Stimulated activated CD4-positive, alpha-beta T cell treated with anti-CD3 and anti-CD28 coated beads, Interleukin-12 subunit alpha, Interleukin-12 subunit beta, amount 100 ng/mL, for 48 hours (primary cell): Measurements from ENCODE around the gene LINGO1.

ENCODE experiments used
- DNase-seq, 3 donors: peaks; one replicate each; pipeline ENCODE4 v3.0.0-alpha.2; 2020; ENCODE audit warnings: low read depth in 2 of 3, low spot score in 1 of 3

The LINGO1 gene

DNA sequence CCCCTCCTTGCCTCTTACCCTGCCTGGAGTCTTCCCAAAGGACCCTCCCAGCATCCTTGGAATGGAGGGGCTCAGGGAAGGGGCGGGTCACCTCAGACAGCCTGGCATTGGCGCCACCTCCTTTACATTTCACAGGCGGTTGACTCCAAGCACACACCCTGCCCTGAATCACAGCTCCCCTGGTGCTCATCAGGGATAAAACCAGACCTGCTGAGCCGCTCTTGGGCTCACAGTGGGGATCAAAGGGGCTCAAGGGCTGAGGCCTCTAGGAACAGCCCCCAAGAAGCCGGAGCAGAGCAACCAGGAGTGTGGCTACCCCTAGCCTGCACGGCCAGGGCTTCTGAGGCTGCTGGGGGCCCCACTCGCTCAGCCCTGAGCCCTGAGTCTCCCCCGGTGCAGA is 16.6 kb downstream of the LINGO1 start:
- DNase-seq, result no peak

DNA sequence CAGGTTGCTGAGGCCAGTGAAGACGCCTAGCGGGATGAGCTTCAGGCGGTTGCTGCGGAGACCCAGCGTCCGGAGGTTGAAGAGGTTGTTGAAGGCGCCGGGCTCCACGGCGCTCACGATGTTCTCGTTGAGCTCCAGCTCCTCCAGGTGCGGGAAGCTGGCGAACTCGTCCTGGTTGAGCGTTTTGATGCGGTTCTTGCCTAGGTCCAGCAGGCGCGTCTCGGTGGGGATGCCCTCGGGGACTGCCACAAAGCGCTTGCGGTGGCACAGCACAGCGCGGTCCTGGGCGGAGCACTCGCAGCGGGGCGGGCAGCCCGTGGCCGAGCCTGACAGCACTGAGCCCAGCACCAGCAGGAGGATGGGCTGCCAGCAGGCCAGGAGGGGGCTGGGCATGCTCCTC is 17.2 kb downstream of the LINGO1 start:
- no peak for DNase-seq

DNA sequence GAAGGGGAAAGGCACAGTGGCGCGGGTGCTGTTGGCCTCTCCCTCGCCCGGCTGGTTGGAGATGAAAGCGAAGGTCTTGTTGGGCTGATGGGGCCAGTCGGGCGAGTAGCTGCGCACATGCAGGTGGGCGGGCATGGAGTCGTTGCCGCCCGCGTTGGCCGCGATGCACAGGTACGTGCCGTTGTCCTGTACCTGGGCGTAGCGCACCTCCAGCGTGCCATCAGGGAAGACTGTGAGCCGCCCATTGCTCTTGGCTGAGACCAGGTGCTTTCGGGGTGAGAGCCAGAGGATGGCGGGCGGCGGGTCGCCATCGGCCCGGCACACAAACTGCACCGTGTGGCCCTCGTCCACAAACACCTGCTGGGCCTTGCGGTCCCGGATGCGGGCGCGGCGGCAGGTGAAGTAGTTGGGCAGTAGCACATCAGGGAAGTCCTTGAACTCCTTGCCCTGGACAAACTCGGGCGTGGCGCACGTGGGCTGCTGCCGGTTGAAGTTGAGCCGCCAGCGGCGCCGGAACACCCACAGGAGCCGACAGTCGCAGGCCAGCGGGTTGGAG is 18.4 kb downstream of the LINGO1 start:
- DNase-seq, result no peak

DNA sequence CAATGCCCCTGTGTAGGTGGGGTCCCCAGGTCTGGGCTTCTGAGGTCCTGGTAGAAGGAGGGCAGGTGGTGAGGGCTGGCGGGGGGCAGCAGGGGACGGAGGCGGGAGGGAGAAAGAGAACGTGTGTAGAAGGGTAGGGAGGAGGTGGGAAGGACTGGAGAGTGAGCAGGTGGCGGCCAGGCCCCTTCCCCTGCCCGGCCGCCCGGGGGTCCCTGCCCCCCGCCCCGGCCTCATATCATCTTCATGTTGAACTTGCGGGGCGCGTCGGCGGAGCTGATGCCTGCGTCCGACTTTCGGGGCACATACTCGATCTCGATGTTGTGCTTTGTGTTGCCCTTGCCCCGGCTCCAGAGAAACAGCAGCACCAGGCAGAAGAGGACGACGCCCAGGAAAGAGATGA is 18.9 kb downstream of the LINGO1 start:
- no peak for DNase-seq

DNA sequence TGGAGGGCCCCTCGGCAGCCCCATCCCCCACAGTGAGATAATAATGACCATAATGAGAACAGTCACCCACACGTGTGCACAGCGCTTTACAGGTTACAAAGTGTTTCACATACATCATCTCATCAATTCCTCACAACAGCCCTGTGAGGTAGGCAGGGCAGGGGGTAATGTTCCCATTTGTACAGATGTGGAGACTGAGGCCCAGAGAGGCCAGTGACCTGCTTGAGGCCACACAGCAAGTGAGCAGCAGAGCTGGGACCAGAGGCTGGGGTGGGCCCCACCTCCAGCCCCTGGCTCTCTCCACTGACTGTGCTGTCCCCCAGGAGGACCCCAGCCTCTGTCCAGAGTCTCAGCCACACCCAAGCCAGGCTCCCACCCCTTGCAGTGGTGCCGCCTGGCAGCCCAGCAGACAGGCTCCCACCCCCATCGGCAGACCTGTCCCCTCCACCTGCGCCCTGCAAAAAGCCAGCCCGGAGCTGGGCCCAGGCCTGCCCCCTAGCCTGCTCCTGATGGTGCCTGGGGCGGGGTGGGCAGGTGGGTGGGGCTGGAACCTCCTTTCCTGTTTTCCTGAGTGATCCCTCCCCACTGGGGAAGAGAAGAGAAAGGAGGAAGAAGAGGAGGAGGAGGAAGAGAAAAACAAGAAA is 19.6 kb downstream of the LINGO1 start:
- DNase-seq, result no peak

DNA sequence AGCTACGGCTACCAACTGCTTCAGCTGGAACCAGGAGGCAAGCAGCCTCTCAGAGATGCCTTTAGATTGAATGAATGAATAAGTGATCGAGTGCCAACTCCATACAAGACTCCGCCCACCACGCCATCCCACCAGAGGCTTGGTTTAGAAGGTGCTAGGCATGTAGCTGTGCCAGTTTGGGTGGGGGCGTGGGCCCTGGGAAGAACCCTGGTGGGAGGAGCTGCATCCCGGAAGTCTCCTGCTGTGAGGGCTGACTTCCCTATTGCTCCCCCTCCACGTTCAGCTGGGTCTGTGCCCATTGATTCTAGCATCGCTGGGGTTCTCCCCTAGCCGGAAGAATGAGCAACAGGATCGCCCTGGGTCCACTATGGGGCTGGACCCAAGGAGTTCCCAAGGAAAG is 20.9 kb downstream of the LINGO1 start:
- no peak for DNase-seq

DNA sequence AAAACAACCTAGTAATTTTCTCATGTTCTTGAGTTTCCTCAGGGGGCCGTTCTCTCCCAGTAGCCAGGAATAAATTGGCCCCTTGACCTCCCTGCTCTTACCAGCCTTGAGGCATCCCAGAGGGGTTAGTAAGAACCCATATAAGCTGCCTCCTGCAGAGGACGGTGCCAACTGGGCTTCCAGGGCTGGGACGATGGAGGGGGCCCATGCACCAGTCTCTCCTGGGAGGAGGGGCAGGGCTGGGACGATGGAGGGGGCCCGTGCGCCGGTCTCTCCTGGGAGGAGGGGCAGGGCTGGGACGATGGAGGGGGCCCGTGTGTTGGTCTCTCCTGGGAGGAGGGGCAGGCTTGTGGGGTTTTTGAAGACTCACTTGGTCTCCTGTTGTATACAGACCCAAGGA is 22.0 kb downstream of the LINGO1 start:
- DNase-seq, result no peak

DNA sequence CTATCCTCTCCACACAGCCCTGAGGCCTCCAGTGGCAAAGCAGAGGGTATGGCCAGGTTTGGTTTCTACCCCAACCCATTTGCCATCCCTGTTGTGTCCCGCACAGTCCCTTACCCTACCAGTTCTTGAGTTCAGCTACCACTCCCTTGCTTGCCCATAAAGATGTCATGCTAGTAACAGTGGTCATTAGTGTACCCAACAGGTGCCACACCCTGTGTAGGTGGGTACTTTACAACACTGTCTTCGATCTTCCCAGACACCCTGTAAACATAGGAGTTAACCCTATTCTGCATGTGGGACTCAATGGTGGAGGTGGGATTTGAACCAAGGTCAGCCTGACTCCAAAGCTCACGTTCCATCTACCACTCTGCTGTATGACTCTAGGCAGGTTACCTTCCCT is 23.2 kb downstream of the LINGO1 start:
- no peak for DNase-seq

DNA sequence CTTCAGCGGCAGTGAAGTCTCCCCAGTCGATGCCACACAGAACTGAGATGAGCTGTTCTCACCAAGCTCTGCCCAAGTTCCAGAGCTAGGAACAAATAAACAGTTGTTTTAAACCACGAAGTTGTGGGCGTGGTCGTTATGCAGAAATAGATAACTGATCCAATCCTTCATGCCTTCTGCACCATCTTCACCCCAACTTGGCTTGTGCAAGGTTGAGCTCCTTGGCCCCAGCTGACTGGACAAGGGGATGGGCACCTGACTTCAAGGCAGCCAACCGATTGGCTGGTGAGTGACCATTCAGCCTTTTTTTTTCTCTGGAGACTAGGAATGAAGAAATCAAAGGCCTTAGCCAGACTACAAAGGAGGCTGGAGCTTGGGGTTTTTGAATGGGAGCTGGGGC is 23.9 kb downstream of the LINGO1 start:
- no peak for DNase-seq

DNA sequence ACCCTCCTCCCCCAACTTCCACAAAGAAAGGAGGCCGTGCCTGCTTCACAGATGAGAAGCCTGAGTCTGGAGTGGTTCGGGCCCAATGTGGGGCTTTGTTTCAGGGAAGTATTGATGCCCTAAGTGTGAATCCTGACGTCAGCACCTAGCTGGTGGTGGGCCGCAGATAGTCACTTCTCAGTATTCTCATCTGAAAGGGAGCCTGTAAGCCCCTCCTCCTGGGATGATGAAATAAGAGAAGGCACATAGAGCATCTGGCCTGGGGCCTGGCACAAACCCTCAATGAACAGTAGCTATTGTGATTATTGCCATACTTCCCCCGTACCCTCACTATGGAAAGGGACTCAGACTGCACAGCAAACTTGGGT is 24.8 kb downstream of the LINGO1 start:
- no peak for DNase-seq

DNA sequence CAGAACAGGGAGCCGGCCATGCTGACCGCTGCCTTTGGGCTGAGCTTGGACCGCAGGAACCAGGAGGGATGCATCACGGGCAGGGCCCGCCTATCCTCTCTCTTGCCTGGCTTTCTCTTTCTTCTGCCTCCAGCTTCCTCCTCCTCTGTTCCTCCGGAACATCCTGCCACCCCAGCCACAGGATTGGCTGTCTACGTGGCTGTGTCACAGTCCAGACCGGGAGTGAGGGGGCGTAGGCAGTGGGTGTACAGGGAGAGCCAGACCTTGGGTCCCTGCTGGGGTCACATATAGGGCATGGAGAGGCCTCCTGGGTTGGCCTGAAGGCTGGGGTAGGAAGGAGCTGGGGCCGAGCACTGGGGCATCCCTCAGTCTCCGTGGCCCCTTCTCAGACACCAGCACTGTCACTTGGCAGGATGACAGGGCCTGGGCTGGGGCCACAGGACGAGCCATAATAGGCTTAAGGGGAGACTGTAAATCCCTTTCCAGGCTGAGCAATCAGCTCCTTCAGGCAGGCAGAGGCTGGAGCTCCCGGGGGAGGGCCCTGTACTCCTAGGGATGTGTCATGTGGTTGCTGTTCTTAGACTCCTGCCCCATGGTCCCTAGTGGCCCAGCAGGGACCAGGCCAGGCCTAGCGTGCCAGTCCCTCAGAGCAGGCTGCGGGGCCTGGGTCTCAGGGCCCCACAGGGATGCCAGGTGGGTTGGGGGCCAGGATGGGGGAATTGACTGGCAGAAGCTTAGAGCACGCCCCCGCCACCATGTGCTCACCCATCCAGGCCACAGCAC is 25.4 kb downstream of the LINGO1 start:
- DNase-seq, result no peak

DNA sequence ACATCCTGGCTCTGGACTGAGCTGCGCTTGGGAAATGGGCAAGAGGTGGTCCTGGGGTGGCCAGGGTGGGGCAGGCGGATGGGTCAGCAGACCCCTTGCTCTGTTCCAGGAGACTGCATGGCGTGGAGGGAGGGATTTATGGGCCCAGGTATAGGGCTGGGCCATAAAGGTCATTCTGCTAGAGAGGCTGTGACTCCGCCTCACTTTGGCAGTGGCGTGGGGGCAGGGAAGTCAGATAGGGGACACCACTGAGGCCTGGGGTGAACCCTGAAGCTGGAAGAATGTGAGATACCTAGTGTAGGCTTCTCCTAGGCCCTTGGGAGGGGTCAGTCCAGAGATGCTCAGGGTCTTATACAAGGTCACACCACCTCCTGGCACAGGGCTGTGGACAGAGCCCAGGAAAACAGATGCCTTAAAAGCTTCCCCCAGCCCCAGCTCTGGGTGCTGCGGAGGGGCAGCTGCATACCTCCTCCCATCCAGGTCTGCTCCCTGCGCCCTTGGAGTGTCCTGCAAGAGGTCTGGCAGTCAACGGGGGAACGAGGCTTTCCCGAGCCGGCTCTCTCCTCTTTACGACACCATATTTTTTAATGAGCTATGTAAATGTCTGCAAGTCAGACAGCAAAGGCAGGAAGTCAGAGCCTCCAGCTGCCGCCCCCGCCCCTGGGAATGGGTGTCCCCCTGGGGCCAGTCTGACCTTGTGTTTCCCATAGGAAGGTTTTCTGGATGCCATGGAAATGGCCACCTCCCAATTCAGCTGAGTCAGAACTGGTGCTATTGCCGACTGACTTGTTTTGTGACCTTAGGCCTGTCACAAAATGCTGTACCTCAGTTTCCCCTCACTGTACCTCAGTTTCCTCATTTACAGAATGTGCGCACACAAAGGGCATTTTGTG is 26.3 kb downstream of the LINGO1 start:
- no peak for DNase-seq

DNA sequence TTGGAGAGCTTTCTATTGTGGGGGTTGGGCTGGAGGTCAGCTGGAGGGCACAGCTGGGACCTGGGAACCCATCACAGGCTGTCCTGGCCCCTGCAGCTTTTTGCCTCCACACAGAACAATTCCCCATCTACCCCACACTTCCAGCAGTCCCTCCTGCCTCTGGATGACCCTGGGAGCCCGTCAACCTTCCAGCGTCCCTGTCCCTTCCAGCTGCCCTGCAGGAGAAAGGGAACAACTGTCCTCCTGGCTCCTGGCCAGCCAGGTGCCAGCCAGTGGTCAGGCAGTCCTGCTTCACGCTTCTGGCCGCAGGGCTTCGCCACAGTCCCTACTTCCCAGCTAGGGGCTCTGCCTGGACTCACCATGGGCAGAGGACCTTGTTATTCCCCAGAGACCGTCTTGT is 27.2 kb downstream of the LINGO1 start:
- no peak for DNase-seq

DNA sequence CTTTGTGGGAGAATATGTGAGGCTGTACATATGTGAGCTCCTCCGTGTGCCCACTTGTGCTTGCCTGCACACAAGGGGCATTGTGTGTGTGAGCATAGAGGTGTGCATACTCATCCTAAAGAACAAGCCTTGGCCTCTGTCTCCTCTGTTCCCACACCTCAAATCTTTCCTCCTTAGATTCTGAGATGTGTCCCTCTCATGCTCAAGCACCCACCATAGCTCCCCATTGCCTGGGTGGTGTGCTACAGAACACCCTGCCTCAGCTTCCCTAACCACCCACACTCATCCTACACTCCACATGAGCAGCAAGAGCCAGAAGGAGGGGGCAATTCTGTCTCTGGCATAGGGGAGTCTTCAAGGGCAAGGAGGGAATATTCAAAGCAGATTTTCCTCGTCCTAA is 27.7 kb downstream of the LINGO1 start:
- no peak for DNase-seq

DNA sequence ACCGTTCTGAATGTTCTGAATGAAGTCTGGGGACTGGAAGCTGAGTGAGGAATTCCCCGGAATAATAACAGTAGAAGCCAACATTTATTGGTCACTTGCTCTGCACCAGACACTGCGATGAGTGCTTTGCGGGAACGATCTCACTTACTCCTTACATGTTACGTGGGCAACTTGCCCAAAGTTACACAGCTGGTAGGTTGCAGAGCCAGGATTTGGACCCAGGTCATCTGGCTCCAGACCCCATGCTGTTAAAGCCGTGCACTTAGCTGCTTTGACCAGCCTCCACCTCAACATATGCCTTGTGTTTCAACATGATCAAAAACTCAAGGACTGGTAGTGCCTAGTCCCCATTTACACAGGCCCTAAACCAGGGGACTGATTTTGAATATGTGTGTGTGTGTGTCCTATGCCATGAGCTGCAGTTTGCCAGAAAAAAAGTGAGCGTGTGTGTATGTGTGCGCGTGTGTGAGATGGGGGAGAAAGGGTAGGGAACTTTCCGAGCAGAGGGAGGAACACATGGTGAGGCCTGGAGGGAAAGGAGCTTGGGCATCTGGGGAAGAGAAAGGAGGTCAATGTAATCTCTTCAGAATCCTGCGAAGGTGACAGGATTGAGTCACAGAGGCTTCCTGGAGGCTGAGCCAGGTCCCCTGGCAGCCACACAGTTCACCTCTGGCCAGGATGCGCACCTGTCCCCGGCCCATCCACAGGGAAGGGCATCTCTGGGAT is 28.9 kb downstream of the LINGO1 start:
- no peak for DNase-seq

DNA sequence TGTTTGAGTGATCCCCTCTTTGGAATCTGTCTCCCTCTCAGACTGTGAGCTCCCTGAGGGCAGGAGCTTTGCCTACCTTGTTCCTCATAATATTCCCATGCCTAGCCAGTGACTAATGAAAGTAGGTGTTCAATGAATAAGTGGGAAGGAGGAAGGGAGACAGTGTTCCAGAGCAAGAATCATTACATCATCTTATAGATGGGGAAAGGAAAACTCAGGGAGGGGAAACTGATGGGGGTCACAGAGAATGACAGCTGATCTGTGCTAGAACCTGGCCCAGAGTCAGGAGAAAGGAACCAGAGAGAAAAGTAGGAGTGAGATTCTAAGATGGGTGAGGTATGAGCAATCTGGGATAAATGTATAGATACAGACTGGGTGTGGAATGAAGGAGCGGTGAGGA is 29.9 kb downstream of the LINGO1 start:
- no peak for DNase-seq

DNA sequence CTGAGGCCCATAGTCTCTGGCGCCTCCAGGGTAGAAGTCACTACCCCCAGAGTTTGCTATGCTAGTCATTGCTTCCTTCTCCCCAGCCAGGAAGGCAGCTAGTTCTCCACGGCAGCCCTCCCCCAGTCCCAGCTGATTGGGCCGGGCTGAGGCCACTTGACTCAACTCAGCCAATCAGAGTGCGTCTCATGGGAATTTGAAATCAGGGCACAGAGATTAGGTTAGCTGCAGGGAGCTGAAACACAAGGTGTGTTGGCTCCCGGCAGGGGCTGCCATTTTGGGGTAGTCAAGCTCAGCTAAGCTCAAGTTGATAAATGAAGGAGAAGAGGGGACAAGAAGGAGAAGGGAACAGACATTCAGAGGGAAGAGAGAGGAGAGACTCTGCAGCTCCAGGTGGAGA is 32.8 kb downstream of the LINGO1 start:
- DNase-seq, result no peak

DNA sequence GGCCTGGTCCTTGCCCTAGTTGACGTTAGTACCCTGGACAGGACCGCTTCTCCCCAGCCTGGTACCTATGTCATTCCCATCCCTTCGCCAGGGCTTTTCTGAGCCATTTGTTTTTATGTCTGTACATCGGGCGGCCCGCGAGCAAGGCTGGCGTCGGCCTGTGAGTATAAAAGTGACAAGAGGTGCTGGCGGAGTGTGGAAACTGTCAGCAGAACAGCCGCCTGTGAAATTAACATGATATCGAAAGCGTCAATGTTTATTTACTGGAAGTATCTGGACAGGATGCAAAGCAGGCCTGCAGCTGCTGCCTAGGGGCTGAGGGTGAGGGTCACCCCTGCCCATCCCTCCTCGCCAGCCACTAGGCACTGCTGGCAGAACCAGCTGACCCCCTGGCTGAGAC is 33.4 kb downstream of the LINGO1 start:
- no peak for DNase-seq

DNA sequence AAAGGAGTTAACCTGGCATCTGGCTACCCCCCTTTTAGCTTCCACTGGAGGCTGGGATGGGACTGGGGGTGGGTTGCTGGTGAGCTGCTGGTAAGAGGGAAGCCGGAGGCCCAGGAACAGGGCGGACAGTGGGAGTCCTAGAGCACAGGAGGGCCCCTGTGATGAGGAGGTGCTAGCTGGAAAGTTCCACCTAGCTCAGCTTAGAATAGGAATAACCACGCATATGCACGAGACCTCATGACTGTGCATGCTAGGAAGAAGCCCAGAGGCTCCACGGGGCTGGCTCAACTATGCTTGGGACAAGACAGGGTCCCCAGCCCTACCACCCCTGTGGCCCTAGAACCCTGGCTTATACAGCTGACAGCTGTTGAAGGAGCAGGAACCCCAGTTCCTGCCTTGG is 34.1 kb downstream of the LINGO1 start:
- DNase-seq, result no peak

DNA sequence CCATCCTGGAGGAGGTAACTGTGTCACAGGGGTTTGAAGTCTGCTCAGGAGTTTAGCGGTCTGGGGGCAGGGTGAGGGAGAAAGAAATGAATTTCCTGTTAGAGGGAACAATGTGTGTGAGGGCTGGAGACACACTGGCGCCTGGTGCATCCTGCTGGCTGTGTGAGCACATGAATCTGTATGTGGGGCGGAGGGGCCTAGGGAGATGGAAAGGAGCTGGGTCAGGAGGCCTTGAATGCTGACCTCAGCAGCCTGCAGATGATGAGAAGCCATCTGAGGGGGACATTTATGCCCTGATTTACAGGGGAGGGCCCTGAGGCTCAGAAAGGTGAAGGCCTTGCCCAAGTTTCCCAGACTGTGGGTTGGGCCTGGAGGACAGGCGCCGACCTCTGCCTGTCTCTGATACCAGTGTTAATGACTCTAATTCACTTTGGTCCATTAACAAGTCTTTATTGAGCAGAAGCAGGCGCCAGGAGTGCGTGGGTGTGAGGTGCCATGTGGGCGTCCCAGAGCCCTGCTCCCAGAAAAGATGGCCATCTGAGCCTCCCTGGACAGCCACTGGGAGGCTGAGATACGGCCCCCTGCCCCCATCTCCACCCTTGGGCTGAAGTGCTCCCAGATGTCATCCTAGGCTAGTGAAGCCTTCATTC is 34.8 kb downstream of the LINGO1 start:
- no peak for DNase-seq
